ENCODE data around the gene KRTAP13-2.

DNA sequence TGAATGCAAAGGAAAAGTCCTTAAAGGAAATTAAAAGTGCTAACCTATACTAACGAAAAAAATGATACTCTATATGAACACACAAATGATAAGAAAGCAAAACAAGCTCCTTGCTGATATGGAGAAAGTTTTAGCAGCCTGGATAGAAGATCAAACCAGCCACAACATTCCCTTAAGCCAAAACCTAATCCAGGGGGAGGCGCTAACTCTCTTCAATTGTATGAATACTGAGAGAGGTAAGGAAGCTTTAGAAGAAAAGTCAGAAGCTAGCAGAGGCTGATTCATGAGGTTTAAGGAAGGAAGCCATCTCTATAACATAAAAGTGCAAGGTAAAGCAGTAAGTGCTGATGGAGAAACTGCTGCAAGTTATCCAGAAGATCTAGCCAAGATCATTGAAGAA, 27.1 kb downstream of the KRTAP13-2 start:
- no peak for TF ChIP-seq RFX5 (IDR thresholded peaks at IDR 0.05; ENCODE audit: low read depth, low read length)
- TF ChIP-seq CEBPB (IDR thresholded peaks at IDR 0.05; ENCODE audit: low read depth, low read length): no peak
- no peak for TF ChIP-seq FOS (IDR thresholded peaks at IDR 0.05; ENCODE audit: low read depth, low read length)
- TF ChIP-seq, protein P1, sequence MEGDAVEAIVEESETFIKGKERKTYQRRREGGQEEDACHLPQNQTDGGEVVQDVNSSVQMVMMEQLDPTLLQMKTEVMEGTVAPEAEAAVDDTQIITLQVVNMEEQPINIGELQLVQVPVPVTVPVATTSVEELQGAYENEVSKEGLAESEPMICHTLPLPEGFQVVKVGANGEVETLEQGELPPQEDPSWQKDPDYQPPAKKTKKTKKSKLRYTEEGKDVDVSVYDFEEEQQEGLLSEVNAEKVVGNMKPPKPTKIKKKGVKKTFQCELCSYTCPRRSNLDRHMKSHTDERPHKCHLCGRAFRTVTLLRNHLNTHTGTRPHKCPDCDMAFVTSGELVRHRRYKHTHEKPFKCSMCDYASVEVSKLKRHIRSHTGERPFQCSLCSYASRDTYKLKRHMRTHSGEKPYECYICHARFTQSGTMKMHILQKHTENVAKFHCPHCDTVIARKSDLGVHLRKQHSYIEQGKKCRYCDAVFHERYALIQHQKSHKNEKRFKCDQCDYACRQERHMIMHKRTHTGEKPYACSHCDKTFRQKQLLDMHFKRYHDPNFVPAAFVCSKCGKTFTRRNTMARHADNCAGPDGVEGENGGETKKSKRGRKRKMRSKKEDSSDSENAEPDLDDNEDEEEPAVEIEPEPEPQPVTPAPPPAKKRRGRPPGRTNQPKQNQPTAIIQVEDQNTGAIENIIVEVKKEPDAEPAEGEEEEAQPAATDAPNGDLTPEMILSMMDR (conservative IDR thresholded peaks at IDR 0.05; ENCODE audit: low read depth, low read length): no peak
- TF ChIP-seq POLR2A (IDR thresholded peaks at IDR 0.05; ENCODE audit: low read depth, low read length): no peak
- no peak for TF ChIP-seq BHLHE40 (IDR thresholded peaks at IDR 0.05; ENCODE audit: low read depth, low read length)
- TF ChIP-seq RCOR1 (IDR thresholded peaks at IDR 0.05; ENCODE audit: insufficient replicate concordance, low read length): no peak
- TF ChIP-seq, protein P2, sequence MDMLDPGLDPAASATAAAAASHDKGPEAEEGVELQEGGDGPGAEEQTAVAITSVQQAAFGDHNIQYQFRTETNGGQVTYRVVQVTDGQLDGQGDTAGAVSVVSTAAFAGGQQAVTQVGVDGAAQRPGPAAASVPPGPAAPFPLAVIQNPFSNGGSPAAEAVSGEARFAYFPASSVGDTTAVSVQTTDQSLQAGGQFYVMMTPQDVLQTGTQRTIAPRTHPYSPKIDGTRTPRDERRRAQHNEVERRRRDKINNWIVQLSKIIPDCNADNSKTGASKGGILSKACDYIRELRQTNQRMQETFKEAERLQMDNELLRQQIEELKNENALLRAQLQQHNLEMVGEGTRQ (IDR thresholded peaks at IDR 0.05; ENCODE audit: low read depth, low read length): no peak
- no peak for TF ChIP-seq RAD21 (IDR thresholded peaks at IDR 0.05; ENCODE audit: low read length)
- no peak for TF ChIP-seq MAZ (IDR thresholded peaks at IDR 0.05; ENCODE audit: borderline replicate concordance, low read depth, low read length)
- no peak for TF ChIP-seq MAFK (IDR thresholded peaks at IDR 0.05; ENCODE audit: low read depth, low read length)
- TF ChIP-seq CHD1 (IDR thresholded peaks at IDR 0.05; ENCODE audit: low read depth, low read length): no peak
- TF ChIP-seq SMC3 (IDR thresholded peaks at IDR 0.05; ENCODE audit: low read depth, low read length): no peak

Data from IMR-90 (cell line).